GM04503 (cell line): ENCODE data around the gene YIPF2.
"Not testable (repeated sequence)": the region's sequence is repeated elsewhere in the genome, so short reads cannot be mapped to it uniquely, and the experiment has no call there.

Experiments used
- DNase-seq: peaks from one replicate; pipeline ENCODE4 v3.0.0-alpha.2; 2012; ENCODE audit warnings: low read depth

The YIPF2 gene

GRCh38 chr19:10928563-10929401 lies at the start of gene YIPF2, which contains the start of gene TIMM29:
Gene YIPF2, minus strand, starts transcription at chr19:10928639. Its CDS starts 229 bp downstream, at chr19:10928410.
Gene TIMM29, plus strand, starts transcription at chr19:10928811. Its CDS starts 12 bp downstream, at chr19:10928823.
- peak; percentile 88 for DNase-seq

- DNase-seq, result no peak
Observed at GRCh38 chr19:10977742-10978092, 49.3 kb upstream of the YIPF2 start.

GRCh38 chr19:10976131-10976892 lies 47.9 kb upstream of the YIPF2 start:
- DNase-seq, result no peak

- peak; percentile 39 for DNase-seq
Observed at GRCh38 chr19:10975374-10976130, 47.1 kb upstream of the YIPF2 start.

- no peak for DNase-seq
Observed at GRCh38 chr19:10971107-10971726, 42.8 kb upstream of the YIPF2 start.

GRCh38 chr19:10968527-10969135 lies 40.2 kb upstream of the YIPF2 start:
- DNase-seq, result no peak

- DNase-seq, result no peak
Observed at GRCh38 chr19:10966809-10967208, 38.4 kb upstream of the YIPF2 start.

- DNase-seq, result no peak
Observed at GRCh38 chr19:10965398-10965797, 37.0 kb upstream of the YIPF2 start.

GRCh38 chr19:10964903-10965302 lies 36.5 kb upstream of the YIPF2 start:
- no peak for DNase-seq

GRCh38 chr19:10963865-10964264 lies 35.4 kb upstream of the YIPF2 start:
- no peak for DNase-seq

GRCh38 chr19:10962863-10963262 lies 34.4 kb upstream of the YIPF2 start:
- DNase-seq, result no peak

GRCh38 chr19:10961073-10961860 lies 32.8 kb upstream of the YIPF2 start:
- no peak for DNase-seq

GRCh38 chr19:10960314-10961072 lies 32.1 kb upstream of the YIPF2 start, which contains the start of gene SMARCA4:
Gene SMARCA4, plus strand, starts transcription at chr19:10961030. Its CDS starts 23,122 bp downstream, at chr19:10984152.
- peak; percentile 65 for DNase-seq

GRCh38 chr19:10959277-10959968 lies 31.0 kb upstream of the YIPF2 start:
- DNase-seq, result not testable (repeated sequence)

GRCh38 chr19:10952809-10953208 lies 24.4 kb upstream of the YIPF2 start:
- no peak for DNase-seq

- DNase-seq, result peak; percentile 55
Observed at GRCh38 chr19:10946958-10947657, 18.7 kb upstream of the YIPF2 start.

GRCh38 chr19:10945264-10945663 lies 16.8 kb upstream of the YIPF2 start:
- no peak for DNase-seq

- not testable (repeated sequence) for DNase-seq
Observed at GRCh38 chr19:10943412-10943811, 15.0 kb upstream of the YIPF2 start.
